Inflammatory macrophage (primary cell): Measurements from ENCODE around the gene SLC1A1.
"Not testable (repeated sequence)": the region's sequence is repeated elsewhere in the genome, so short reads cannot be mapped to it uniquely, and the experiment has no call there.

Source experiments
- DNase-seq, 2 donors: peaks; one replicate each; pipeline ENCODE4 v3.0.0-alpha.2; 2020 to 2022

SLC1A1 gene

DNA sequence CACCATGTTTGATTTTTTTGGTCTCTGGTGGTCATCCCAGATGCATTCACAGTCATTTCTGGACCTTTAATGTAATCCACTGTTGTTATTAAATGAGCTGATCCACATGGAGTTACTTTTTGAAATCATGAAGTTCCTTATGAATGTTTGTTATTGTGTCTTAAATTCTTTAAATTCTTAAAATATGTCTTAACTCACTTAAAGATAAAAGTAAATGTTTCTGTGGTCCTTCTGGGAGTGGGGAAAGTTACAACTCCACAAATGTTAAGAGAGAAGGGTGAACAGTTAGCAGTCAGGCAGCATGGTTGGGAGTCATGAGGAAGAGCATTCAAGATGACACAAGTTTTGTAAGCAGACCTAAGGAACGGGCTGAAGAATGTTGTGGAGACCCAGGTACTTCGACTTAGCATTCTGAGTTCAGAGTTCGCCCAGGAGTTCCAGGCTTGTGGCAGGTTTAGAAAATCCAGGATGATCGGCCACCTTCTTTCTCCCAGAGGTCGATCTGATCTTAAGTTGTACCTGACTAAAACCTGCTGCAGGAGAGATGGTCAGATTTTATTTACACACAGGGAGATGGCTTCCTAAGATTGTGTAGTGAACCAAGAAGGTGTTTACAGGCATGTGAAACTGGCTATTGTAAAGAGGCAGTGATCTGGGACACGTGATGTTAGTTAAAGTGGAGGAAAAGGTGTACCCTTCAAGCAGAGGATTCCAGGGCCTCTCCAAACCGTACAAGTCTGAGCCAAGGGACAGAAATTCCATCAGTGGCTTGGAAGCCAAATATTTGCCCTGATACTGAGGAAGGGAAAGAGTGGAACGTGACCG lies 17.2 kb downstream of the SLC1A1 start:
- no peak for DNase-seq

DNA sequence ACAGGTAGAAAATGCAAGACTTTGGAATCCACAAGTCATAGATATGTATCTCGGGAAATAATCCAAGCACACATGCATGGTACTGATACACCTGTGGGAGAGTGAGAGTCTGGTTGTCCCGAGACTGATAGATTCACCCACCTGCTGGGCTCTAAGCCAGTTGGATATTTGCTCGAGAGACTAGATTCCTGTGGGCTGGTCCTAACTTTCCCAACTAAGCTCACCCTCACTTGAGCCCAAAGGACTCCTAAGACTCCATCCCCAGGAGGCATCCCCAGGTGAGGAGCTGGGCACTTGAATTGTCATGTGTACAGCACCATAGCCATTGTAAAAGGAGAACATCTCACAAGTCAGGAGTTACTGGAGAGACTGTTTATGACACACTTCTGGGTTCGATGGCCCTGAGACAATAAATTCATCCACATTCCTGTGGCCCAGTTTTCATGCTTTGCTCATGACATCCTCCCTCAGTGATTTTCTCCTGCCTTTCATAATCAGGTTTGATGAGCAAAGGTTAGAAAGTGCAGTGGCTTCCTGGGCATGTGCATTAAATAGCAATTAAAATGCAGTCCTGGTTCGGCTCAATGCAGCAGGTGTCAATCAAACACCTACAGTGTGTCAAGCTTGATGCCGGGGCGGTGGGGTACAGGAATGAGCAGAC lies 18.1 kb downstream of the SLC1A1 start:
- no peak for DNase-seq

DNA sequence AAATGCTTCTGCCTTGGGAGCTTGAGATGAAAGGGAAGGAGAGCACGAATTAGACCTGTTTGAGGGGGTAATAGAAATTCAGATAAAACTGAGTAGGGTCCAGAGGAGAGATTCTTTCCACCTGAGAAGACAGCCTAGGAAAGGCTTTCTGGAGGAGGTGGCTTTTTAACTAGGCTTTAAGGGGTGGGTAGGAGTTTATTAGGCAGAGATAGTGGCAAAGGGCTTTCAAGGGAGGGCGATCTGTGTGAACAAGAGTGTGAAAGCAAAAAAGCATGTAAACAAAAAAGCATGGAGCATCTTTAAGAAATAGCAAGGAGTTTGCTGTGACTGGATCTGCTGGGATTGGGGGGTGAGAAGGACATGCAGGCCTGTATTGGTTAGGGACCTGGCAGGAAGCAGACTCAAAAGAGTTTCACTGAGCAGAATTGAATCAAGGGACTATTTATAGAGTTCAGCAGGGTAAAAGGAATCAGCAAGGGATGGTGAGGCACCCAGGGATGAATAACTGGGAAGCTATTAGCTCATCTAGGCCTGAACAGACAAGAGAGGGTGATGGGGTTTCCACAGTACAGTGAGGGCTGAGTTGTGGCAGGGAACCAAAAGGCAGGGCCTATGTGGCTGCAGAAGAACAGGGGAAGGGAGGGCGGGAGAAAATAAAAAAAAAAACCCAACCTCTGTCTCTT lies 18.8 kb downstream of the SLC1A1 start:
- no peak for DNase-seq

GRCh38 chr9:4509590-4509984 lies 19.3 kb downstream of the SLC1A1 start:
- DNase-seq, result no peak

DNA sequence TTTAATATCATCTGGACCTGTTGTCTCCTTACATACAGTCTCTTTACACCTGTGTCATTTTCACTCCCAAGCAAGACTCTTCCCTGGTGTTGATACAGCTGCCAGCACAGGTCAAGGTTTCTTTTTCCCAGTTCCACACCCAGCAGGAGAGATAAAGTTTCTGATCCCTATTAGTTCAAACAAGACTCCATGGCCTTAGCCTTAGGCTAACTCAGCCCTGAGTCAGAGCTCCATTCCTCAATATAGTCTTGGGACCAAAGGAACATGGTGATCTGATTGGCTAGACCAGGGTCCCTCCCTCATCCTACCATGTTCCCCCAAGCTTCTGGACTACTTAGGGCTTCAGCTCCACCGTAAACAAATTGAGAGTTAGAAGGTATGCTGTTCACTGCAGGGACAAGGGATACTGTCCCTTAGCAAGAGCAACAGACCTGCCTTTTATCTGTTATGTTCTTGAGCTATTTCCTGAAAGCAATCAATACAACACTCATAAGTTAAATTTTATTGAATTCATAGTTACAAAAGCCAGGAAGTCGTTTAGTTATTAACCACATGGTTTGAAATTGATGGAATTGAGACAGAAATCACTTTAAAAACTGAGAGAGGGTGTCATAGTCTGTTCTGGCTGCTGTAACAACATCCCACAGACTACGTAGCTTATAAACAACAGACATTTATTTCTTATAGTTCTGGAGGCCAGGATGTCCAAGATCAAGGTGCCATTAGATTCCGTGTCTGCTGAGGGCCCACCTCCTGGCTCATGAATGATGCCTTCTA lies 20.5 kb downstream of the SLC1A1 start:
- no peak for DNase-seq

DNA sequence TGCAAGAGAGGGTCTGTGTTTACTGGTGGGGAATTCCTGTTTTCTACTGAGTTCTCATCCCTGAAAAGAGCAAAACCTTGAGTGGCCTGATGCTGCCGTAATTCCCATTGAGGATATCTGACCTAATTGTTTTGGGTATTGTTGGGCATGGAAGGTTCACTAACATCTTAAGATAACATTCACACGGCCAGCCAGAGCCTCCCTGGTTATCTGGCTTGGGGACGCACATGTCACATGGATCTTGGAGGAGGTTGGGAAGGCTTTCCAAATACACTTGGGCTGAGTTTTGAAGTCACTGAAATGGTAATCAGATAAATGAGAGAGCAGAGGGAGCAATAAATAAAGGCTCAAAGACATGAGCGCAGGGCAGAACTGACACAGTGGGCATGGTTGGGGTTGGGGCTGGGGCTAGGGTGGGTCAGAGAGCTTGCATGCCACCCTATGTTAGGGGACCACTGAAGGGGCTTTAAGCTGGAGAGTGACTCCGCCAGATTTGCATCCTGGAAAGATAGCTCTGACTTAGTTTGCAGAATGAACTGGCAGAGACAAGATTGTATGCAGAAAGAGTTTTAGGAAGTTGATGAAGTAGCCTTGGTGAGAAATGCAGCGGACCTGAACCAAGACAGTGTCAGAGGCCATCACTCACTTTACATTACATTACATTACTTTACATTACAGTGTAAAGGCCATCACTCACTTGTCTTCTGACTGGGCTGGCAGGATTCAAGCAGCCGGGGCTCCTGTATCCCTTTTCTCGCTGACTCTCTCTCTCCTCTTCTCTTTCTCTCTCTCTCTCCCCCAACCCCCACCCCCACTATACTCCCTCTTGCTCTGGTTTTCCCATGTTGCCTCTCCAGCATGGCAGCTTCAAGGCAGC lies 24.2 kb downstream of the SLC1A1 start:
- DNase-seq, result no peak

- no peak for DNase-seq
Measured at GRCh38 chr9:4515958-4516375, 25.7 kb downstream of the SLC1A1 start.

DNA sequence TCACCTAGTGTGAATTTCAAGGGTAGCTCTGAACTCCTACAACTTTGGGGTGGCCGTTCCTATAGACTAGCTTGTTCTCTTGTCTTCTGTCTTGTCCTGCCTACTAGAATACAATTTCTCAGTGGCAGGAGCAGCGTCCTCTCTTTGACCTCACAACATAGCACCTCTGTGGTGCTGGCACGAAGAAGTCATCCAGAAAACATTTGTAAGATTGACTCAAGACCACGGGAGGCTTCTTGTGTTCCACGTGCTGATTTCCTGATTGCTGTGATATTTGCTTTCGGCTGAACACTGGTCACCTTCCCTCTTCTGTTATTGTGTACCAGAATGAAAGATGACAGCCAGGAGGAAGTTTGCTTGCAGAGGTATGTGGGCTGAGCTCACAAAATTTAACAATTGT lies 27.0 kb downstream of the SLC1A1 start:
- no peak for DNase-seq

DNA sequence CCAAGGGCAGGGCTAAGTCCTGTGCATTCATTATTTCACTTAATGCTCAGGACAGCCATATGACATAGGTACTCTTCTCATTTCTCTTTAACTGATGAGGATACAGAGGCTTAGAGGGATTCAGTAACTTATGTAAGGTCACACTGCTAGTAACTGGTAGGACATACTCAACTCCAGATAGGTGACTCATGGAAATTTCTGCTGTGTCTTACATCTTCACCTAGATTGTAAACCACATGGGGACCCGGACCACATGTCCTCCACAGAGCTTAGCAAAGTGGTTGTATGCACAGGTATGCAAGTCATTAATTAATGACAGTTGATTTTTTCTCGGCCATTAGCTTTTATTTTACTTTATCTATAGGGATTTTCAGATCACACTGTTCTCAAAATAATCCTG lies 29.3 kb downstream of the SLC1A1 start:
- DNase-seq, result no peak

- DNase-seq, result no peak
Measured at GRCh38 chr9:4520055-4520454, 29.8 kb downstream of the SLC1A1 start.

DNA sequence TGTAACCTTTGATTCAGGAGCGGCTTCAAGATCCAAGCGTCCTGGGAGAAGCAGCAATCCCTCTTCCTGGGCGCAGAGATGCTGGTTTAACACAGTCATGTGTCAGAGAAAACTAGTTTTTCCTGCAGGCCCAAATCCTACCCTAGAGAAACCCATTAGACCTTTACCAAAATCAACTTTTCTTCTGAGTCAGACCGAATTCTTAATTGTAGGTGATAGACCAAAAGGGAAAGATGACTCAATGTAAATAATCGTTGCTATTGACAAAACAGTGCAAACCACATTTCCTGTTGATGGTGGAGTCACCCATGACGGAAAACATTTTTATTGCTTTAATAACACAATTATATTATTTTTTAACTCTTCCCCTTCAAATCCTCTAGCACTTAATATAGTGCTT lies 40.1 kb downstream of the SLC1A1 start:
- no peak for DNase-seq

DNA sequence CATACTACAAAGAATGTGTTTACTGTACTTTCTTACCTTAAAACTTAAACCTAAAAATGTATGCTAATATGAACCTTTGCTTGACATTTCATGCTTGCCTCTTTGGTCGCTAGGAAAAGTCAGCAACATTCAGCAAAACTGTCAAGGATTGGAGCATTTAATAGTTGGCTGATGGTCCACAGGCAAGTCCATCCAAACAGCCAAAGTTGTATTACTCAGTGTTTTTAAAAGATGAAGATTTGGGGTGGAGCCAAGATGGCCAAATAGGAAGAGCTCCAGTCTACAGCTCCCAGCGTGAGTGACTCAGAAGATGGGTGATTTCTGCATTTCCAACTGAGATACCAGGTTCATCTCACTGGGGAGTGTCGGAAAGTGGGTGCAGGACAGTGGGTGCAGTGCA lies 40.6 kb downstream of the SLC1A1 start:
- DNase-seq, result not testable (repeated sequence)

DNA sequence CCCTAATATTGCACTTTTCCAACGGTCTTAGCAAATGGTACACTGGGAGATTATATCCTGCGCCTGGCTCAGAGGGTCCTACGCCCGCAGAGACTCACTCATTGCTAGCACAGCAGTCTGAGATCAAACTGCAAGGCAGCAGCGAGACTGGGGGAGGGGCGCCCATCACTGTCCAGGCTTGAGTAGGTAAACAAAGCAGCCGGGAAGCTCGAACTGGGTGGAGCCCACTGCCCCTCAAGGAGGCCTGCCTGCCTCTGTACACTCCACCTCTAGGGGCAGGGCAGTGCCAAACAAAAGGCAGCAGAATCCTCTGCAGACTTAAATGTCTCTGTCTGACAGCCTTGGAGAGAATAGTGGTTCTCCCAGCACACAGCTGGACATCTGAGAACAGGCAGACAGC lies 41.1 kb downstream of the SLC1A1 start:
- not testable (repeated sequence) for DNase-seq

GRCh38 chr9:4533881-4534280 lies 43.6 kb downstream of the SLC1A1 start:
- not testable (repeated sequence) for DNase-seq

- not testable (repeated sequence) for DNase-seq
Measured at GRCh38 chr9:4536196-4536595, 45.9 kb downstream of the SLC1A1 start.

DNA sequence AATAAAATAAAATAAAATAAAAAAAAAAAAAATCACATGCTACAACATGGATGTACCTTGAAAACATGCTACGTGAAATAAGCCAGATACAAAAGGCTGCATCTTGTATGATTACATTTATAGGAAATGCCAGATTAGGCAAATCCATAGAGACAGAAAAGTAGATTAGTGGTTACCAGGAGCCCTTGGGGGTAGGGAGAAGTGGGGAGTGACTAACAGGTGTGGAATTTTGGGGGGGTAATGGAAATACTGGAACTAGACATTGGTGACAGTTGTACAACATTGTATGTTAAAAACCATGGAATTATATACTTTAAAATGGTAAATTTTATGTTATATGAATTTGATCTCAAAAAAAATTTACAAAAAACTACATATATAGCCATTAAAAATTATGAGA lies 47.3 kb downstream of the SLC1A1 start:
- no peak for DNase-seq

DNA sequence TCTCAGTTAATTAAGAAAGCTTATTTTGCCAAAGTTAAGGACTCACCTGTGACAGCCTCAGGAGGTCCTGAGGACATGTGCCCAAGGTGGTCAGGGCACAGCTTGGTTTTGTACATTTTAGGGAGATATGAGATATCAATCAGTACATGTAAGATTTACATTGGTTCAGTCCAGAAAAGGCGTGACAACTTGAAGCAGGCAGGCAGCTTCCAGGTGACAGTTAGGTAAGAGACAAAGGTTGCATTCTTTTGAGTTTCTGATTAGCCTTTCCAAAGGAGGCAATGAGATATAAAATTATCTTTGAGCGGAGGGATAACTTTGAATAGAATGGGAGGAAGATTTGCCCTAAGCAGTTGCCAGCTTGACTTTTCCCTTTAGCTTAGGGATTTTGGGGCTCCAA lies 47.8 kb downstream of the SLC1A1 start:
- DNase-seq, result no peak

GRCh38 chr9:4538621-4539020 lies 48.4 kb downstream of the SLC1A1 start:
- no peak for DNase-seq

DNA sequence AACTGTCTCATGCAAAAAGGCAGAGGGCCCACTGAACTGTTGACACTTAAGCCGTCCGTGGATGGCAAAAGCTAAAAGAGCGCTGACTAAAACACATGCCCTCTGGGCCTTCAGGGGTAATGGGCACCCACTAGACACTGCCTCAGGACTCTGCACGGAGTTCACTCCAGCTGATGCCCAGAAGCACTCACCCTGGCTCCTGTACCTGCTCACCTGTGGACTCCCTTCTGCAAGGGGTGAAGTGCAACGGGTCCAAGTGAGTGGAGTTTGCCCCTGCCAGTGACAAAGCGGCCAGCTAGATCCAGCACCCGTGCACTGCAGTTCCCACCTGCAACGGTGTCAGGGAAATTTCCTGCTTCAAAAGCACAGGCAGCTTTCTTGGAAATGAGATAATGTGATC lies 50.2 kb downstream of the SLC1A1 start:
- no peak for DNase-seq

GRCh38 chr9:4541281-4541680 lies 51.0 kb downstream of the SLC1A1 start:
- no peak for DNase-seq

DNA sequence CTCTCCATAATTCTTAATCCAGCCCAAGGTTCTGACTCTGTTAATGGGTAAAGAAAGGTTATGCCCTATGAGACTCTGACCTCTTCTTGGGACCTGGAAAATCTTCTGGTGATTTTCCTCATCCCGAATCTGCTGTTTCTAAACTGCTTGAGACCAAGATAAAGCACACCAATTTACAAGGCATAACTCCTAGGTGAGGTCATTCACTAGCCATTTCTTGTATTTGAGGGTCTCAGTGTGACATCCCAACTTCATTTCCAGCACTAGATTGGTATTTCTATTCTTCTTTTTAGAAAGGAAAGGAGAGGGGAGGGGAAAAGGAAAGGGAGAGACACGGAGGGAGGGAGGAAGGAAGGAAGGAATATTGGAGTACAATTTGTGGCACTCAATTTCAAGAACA lies 51.6 kb downstream of the SLC1A1 start:
- no peak for DNase-seq

DNA sequence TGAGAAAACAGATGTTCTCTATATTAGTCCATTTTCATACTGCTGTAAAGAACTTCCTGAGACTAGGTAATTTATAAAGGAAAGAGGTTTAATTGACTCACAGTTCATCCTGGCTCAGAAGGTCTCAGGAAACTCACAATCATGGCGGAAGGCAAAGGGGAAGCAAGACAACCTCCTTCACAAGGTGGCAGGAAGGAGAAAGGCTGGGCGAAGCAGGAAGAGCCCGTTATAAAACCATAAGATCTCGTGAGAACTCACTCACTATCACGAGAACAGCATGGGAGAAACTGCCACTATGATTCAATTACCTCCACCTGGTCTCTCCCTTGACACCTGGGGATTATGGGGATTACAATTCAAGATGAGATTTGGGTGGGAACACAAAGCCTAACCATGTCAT lies 54.4 kb downstream of the SLC1A1 start:
- not testable (repeated sequence) for DNase-seq
